Measurements from ENCODE around the gene MYO16.
"Not testable (repeated sequence)": the region's sequence is repeated elsewhere in the genome, so short reads cannot be mapped to it uniquely, and the experiment has no call there.

The MYO16 gene

DNA sequence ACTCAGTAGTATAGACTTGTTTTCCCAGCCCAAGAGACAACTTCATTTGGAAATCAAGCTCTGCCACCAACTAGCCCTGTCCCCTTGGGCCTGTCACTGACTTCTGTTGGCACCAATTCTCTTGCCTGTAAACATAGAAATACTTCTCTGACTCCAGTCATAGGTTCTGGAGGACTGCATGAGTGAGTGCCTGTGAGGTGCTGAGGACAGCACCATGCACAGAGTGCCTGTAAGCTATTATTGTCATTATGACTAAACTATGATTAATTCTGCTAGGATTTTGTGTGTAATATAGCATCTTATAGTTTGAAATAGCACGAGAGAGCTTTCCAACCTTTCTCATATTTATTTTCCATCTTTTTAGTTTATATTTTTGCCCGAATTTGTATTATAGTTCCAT is 247.9 kb downstream of the MYO16 start:
- no peak for TF ChIP-seq Cebpa-rat (IDR thresholded peaks at IDR 0.05)
- H3K27me3 ChIP-seq = no peaks in the 10 kb centered on the region

GRCh38 chr13:108878732-108879131 is 249.3 kb downstream of the MYO16 start:
- H3K4me2 ChIP-seq = no peak overlapping the region
- no peak for TF ChIP-seq Cebpa-rat (IDR thresholded peaks at IDR 0.05)
- no peak overlapping the region for H3K9ac ChIP-seq
- no peak overlapping the region for H3K4me3 ChIP-seq
- peaks cover 0 to 14% (median 8%) of the 10 kb centered on the region in 11 experiments; a peak in 12 of 22 replicates for H3K9me3 ChIP-seq (replicated peaks in 1 of 11)
- no peaks in the 10 kb centered on the region for H3K27me3 ChIP-seq
- no peaks in the 10 kb centered on the region for H4K20me1 ChIP-seq
- no peaks in the 10 kb centered on the region for H3K36me3 ChIP-seq
- H3K4me1 ChIP-seq = no peaks in the 10 kb centered on the region
- no peak overlapping the region for H3K27ac ChIP-seq

More for the DNA sequence above, 247.9 kb downstream of the MYO16 start:
- H3K4me2 ChIP-seq = no peak overlapping the region
- no peak overlapping the region for H3K4me3 ChIP-seq
- H3K36me3 ChIP-seq = no peaks in the 10 kb centered on the region
- no peak overlapping the region for H3K9ac ChIP-seq
- no peaks in the 10 kb centered on the region for H4K20me1 ChIP-seq
- peaks cover 0 to 14% (median 8%) of the 10 kb centered on the region in 11 experiments; a peak in 12 of 22 replicates for H3K9me3 ChIP-seq (replicated peaks in 1 of 11)
- H3K4me1 ChIP-seq = no peaks in the 10 kb centered on the region
- H3K27ac ChIP-seq = no peak overlapping the region

DNA sequence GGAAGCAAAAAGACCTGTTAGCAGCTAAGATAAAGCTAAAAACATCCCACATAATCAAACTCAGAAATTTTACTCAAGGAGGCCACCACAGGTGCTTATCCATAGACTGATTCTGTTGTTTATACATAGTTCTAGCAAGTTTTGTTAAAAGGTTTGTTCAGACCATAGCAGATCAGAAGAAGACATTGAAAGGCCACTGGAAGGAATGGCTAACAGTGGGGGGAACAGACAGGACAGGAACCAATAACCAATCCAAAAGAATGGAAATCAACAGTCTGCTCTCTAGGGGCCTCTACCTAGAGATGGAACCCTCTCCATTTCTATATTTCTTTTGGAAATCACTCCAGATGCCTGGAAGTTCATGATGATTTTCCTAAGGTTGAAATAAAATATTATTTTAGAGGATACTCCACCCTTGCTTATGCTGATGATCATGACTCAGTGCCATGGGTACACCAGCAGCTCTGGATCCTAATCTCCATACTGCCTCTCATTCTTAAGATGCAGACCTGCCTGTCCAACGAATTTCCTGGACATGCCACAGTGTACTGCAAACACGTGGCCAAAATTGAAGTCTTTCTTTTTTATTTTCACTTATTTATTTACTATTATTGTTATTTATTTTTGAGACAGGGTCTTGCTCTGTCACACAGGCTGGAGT is 260.0 kb downstream of the MYO16 start:
- H4K20me1 ChIP-seq = no peaks in the 10 kb centered on the region
- no peaks in the 10 kb centered on the region for H3K4me1 ChIP-seq
- no peak overlapping the region for H3K4me2 ChIP-seq
- no peaks in the 10 kb centered on the region for H3K27me3 ChIP-seq
- TF ChIP-seq Cebpa-rat (IDR thresholded peaks at IDR 0.05) = no peak
- H3K27ac ChIP-seq = no peak overlapping the region
- no peaks in the 10 kb centered on the region for H3K36me3 ChIP-seq
- no peak overlapping the region for H3K4me3 ChIP-seq
- H3K9ac ChIP-seq = no peak overlapping the region
- no peaks in the 10 kb centered on the region for H3K9me3 ChIP-seq (replicated peaks in 1 of 11)

DNA sequence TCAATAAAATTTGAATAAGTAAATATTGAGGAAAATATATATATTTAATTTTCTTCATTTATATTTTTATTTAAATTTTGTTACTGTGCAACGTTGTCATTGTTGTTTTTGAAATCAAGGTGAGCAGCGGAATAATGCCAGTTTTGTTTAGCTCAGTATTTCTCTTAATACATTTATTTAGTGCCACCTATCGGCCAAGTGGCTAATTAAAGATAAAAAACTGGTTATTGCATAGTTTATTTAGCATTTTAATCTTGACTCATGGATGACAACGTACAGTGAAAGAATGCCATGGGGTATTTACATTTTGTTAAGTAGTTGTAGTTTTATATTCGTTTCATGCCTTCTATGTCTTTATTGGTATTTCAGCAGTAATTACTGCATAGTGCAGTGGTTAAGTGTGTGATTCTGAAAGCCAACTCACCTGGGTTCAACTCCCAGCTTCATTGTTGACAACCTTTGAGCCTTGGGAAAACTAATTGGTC is 265.9 kb downstream of the MYO16 start:
- Histone ChIP-seq H3K4me2 (no peak overlapping the region), H3K36me3 (no peaks in the 10 kb centered on the region), H3K4me3 (no peak overlapping the region), H4K20me1 (no peaks in the 10 kb centered on the region), H3K9ac (no peak overlapping the region), H3K27ac (no peak overlapping the region), H3K4me1 (peaks cover 0 to 4% (median 0%) of the 10 kb centered on the region in 10 experiments; a peak in 2 of 20 replicates), H3K9me3 (replicated peaks in 1 of 11) (no peaks in the 10 kb centered on the region), H3K27me3 (no peaks in the 10 kb centered on the region)
- TF ChIP-seq Cebpa-rat (IDR thresholded peaks at IDR 0.05) = no peak

GRCh38 chr13:108897955-108898354 is 268.5 kb downstream of the MYO16 start:
- Histone ChIP-seq H3K27ac (no peak overlapping the region), H4K20me1 (no peaks in the 10 kb centered on the region), H3K4me2 (peak overlapping the region in 1 of 11 experiments; percentile 18; a peak in 1 of 22 replicates), H3K4me3 (no peak overlapping the region), H3K36me3 (no peaks in the 10 kb centered on the region), H3K9me3 (replicated peaks in 1 of 11) (peaks cover 0 to 9% (median 0%) of the 10 kb centered on the region in 11 experiments; a peak in 4 of 22 replicates), H3K27me3 (no peaks in the 10 kb centered on the region), H3K9ac (no peak overlapping the region), H3K4me1 (peaks cover 0 to 4% (median 0%) of the 10 kb centered on the region in 10 experiments; a peak in 2 of 20 replicates)
- TF ChIP-seq Cebpa-rat (IDR thresholded peaks at IDR 0.05) = no peak

DNA sequence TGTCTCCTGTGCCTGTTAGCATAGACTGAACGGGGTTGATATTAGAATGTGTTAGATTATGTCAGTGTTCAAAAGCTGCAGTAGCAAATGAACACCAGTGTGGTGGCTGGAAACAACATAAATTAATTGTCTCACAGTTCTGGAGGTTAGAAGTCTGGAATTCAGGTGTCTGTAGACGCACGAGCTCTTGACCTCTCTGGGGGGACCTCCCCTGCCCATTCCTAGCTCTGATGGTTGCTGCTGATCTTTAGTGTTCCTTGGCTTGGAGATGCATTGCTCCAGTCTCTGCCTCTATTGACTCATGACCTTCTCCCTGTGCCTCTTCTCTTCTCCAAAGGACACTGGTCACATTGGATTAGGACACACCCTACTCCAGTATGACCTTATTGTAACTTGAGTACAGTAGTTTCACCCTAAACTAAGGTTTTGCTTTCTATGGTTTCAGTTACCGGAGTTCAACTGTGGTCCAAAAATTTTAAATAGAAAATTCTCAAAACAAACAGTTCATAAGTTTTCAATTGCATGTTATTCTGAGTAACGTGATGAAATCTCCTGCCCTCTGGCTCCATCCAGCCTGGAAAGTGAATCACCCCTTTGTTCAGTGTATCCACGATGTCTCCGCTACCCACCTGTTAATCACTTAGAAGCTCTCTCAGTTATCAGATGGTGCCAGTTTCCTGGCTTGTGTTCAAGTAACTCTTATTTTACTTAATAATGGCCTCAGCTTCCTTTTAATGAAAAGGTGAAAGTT is 273.2 kb downstream of the MYO16 start:
- Histone ChIP-seq H3K4me2 (no peak overlapping the region), H3K4me1 (peaks cover 0 to 4% (median 0%) of the 10 kb centered on the region in 10 experiments; a peak in 2 of 20 replicates), H4K20me1 (no peaks in the 10 kb centered on the region), H3K9me3 (replicated peaks in 1 of 11) (peaks cover 0 to 9% (median 0%) of the 10 kb centered on the region in 11 experiments; a peak in 4 of 22 replicates), H3K4me3 (no peak overlapping the region), H3K27ac (no peak overlapping the region), H3K9ac (no peak overlapping the region), H3K36me3 (no peaks in the 10 kb centered on the region), H3K27me3 (no peaks in the 10 kb centered on the region)
- no peak for TF ChIP-seq Cebpa-rat (IDR thresholded peaks at IDR 0.05)

DNA sequence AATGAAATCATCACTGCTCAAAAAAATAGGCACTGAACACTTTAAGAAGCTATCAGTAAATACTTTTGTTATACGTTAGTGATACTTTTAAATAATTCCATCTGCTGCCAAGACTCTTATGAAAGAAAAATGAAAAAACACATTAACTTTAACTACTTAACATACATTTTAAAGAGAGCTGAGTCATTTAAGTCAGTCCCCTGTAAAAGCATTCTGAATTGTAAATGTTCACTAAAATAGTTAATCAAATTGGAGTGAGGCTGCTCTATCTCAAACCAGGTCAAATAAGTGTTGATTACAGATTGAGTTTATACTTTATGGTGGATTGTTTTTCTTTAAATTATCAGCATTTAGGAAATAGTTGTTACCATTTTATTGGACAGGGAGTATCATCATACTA is 274.2 kb downstream of the MYO16 start:
- H3K4me1 ChIP-seq = no peaks in the 10 kb centered on the region
- H3K9ac ChIP-seq = no peak overlapping the region
- H3K27me3 ChIP-seq = no peaks in the 10 kb centered on the region
- no peak for TF ChIP-seq Cebpa-rat (IDR thresholded peaks at IDR 0.05)
- H4K20me1 ChIP-seq = no peaks in the 10 kb centered on the region
- peaks cover 0 to 9% (median 0%) of the 10 kb centered on the region in 11 experiments; a peak in 4 of 22 replicates for H3K9me3 ChIP-seq (replicated peaks in 1 of 11)
- H3K36me3 ChIP-seq = no peaks in the 10 kb centered on the region
- H3K4me3 ChIP-seq = no peak overlapping the region
- H3K27ac ChIP-seq = no peak overlapping the region
- no peak overlapping the region for H3K4me2 ChIP-seq

DNA sequence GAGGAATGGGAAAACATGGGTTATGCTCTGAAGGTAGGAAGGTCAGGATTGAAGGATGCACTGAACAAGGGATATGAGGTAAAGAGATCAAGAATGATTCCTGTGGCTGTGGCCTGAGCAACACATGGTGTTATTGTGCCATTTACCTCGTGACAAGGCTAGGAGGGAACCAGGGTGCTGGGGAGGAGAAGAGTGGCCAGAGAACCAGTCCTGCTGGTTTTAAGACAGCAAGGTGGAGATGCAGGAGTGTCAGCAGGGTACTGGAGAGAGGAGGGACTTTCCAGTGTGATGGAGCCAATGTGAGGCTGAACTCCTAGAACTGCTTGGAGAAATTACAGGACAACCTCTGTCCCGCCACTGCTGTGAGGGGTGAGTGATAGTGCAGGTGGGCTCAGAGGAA is 282.4 kb downstream of the MYO16 start:
- H4K20me1 ChIP-seq = no peaks in the 10 kb centered on the region
- no peak overlapping the region for H3K4me2 ChIP-seq
- no peaks in the 10 kb centered on the region for H3K9me3 ChIP-seq (replicated peaks in 1 of 11)
- no peak overlapping the region for H3K4me3 ChIP-seq
- TF ChIP-seq Cebpa-rat (IDR thresholded peaks at IDR 0.05) = no peak
- H3K9ac ChIP-seq = no peak overlapping the region
- H3K27ac ChIP-seq = no peak overlapping the region
- no peaks in the 10 kb centered on the region for H3K27me3 ChIP-seq
- no peaks in the 10 kb centered on the region for H3K36me3 ChIP-seq
- H3K4me1 ChIP-seq = peaks cover 4 to 16% (median 11%) of the 10 kb centered on the region in 10 experiments; a peak in 16 of 20 replicates

GRCh38 chr13:108913731-108914130 is 284.3 kb downstream of the MYO16 start:
- H4K20me1 ChIP-seq, H3K9ac ChIP-seq, H3K27me3 ChIP-seq: not testable (repeated sequence)

More at GRCh38 chr13:108913731-108914130, 284.3 kb downstream of the MYO16 start:
- H3K4me2 ChIP-seq; H3K27ac ChIP-seq; H3K36me3 ChIP-seq; H3K9me3 ChIP-seq (replicated peaks in 1 of 11); H3K4me3 ChIP-seq: not testable (repeated sequence)
- H3K4me1 ChIP-seq = peaks cover 4 to 16% (median 11%) of the 10 kb centered on the region in 10 experiments; a peak in 16 of 20 replicates

Measured in BLaER1 treated with 17β-estradiol and CSF1 and Interleukin-3, amounts not matched to agents 10 nM and 100 nM (cell line).